GM19438 (cell line): ENCODE measurements around the gene RBM45.
"Not testable (repeated sequence)": the region's sequence is repeated elsewhere in the genome, so short reads cannot be mapped to it uniquely, and the experiment has no call there.

ENCODE experiments used
- ATAC-seq: cut with Tn5 transposase; IDR thresholded peaks from one replicate; pipeline ENCODE4 v1.9.1; 2021; ENCODE audit warnings: low read depth; ENCODE audit not compliant: unreplicated experiment

RBM45 gene

GRCh38 chr2:178106053-178106452 is 6.2 kb upstream of the RBM45 start:
- ATAC-seq, result no peak

- ATAC-seq, result no peak
Observed at GRCh38 chr2:178108176-178108575, 4.1 kb upstream of the RBM45 start.

- ATAC-seq, result no peak
Observed at GRCh38 chr2:178109813-178110212, 2.4 kb upstream of the RBM45 start.

- no peak for ATAC-seq
Observed at GRCh38 chr2:178110681-178111080, 1.6 kb upstream of the RBM45 start.

- ATAC-seq, result no peak
Observed at GRCh38 chr2:178111743-178112142, 494 bp upstream of the RBM45 start.

GRCh38 chr2:178114462-178114861 is 2.2 kb downstream of the RBM45 start:
- peak; percentile 30 for ATAC-seq

GRCh38 chr2:178115271-178115670 is 3.0 kb downstream of the RBM45 start:
- ATAC-seq, result no peak

GRCh38 chr2:178117725-178118124 is 5.5 kb downstream of the RBM45 start:
- ATAC-seq, result no peak

- ATAC-seq, result no peak
Observed at GRCh38 chr2:178119179-178119922, 7.1 kb downstream of the RBM45 start.

- no peak for ATAC-seq
Observed at GRCh38 chr2:178123163-178123562, 10.9 kb downstream of the RBM45 start.

- no peak for ATAC-seq
Observed at GRCh38 chr2:178125125-178125524, 12.9 kb downstream of the RBM45 start.

GRCh38 chr2:178125862-178126261 is 13.6 kb downstream of the RBM45 start:
- no peak for ATAC-seq

- ATAC-seq, result no peak
Observed at GRCh38 chr2:178128836-178129630, 16.8 kb downstream of the RBM45 start.

GRCh38 chr2:178136321-178137025 is 24.2 kb downstream of the RBM45 start:
- no peak for ATAC-seq

- ATAC-seq, result no peak
Observed at GRCh38 chr2:178142274-178143065, 30.2 kb downstream of the RBM45 start.

GRCh38 chr2:178143481-178143880 is 31.2 kb downstream of the RBM45 start:
- ATAC-seq, result no peak

- ATAC-seq, result no peak
Observed at GRCh38 chr2:178152033-178152432, 39.8 kb downstream of the RBM45 start.

- no peak for ATAC-seq
Observed at GRCh38 chr2:178152542-178152941, 40.3 kb downstream of the RBM45 start.

- ATAC-seq, result no peak
Observed at GRCh38 chr2:178152977-178153376, 40.7 kb downstream of the RBM45 start.

GRCh38 chr2:178153878-178154277 is 41.6 kb downstream of the RBM45 start:
- not testable (repeated sequence) for ATAC-seq

GRCh38 chr2:178155524-178155923 is 43.3 kb downstream of the RBM45 start:
- ATAC-seq, result no peak
